Measurements from ENCODE around the gene DLST.

The DLST gene

DNA sequence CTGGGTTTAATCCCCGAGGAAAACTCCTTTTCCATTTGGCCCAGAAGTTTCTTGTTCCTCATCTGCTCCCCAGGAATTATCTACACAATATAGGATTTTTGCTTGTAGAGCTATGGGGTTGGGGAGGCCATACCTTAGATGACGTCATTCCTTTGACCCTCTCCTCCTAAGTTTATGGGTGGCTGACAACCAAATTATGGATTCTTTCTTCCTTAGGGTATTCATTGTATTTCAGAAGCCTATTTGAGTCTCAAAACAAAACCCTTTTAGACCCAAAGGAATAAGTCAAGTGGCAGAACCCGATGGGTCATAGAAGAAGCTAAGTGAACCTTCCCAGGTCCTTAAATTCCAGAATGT is 20.0 kb upstream of the DLST start:
- no peaks in the 10 kb centered on the region for H3K27me3 ChIP-seq (ENCODE audit: insufficient read depth, low read length)
- no peak overlapping the region for H4K12ac ChIP-seq (ENCODE audit: low read depth, low read length)
- no peak overlapping the region for H3K23ac ChIP-seq (ENCODE audit: low read length)
- no peak overlapping the region for H4K8ac ChIP-seq (ENCODE audit: low read depth, low read length)
- H3K14ac ChIP-seq (ENCODE audit: low read length): no peak overlapping the region
- no peak overlapping the region for H3K4me2 ChIP-seq (ENCODE audit: low read length)
- H2BK120ac ChIP-seq (ENCODE audit: insufficient read depth, low read length, poor library complexity): no peak overlapping the region
- no peaks in the 10 kb centered on the region for H3K79me2 ChIP-seq (ENCODE audit: control insufficient read depth, insufficient read depth, low read length, poor library complexity)
- no peak overlapping the region for H4K91ac ChIP-seq (ENCODE audit: low read depth, low read length)
- H3K4me3 ChIP-seq (ENCODE audit: low read depth, low read length): no peak overlapping the region
- no peak for DNase-seq
- no peak overlapping the region for H2BK5ac ChIP-seq (ENCODE audit: low read depth, low read length, poor library complexity)
- H3K79me1 ChIP-seq (ENCODE audit: low read length): no peaks in the 10 kb centered on the region
- no peak overlapping the region for H3K9ac ChIP-seq (ENCODE audit: low read length)
- no peak overlapping the region for H3K18ac ChIP-seq (ENCODE audit: low read length)
- H3K4ac ChIP-seq (ENCODE audit: low read depth, low read length): no peak overlapping the region
- no peak overlapping the region for H2BK12ac ChIP-seq (ENCODE audit: low read length)
- H2AK5ac ChIP-seq (ENCODE audit: low read length): no peak overlapping the region
- H3K27ac ChIP-seq (ENCODE audit: low read depth, low read length): no peak overlapping the region
- WGBS (ENCODE audit: extremely low coverage, insufficient coverage, insufficient read length): no CpG with 5 or more reads among the region's 3 CpGs
- H3K4me1 ChIP-seq (ENCODE audit: control insufficient read depth in 1 of 2, insufficient read depth in 2 of 2, low read length in 2 of 2): no peaks in the 10 kb centered on the region
- no peak overlapping the region for H2AFZ ChIP-seq (ENCODE audit: insufficient read depth, low read length, poor library complexity)
- H3K9me3 ChIP-seq (ENCODE audit: insufficient read depth, low read depth, low read length): no peaks in the 10 kb centered on the region
- H3K36me3 ChIP-seq (ENCODE audit: control insufficient read depth in 1 of 2, insufficient read depth in 2 of 2, low read length in 2 of 2): no peaks in the 10 kb centered on the region

DNA sequence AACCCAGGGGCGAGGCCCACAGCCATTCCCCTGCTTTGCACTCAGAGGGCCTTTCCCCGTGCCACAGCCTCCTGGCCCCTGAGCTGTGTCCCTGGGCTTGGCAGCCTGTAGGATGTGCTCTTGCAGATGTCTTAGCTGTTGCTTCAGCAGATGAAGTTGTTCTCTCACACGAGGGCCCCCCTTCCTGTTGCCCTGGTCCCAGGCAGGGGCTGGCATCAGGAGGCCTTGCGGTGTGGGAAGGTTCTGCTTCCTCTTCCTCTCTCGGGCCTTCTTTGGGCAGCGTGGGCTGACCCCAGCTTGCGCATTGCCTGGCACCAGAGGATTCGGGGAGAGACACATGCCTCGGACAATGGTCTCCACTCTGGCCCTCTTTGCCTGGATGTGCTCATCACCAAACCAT is 18.4 kb upstream of the DLST start:
- no peaks in the 10 kb centered on the region for H3K36me3 ChIP-seq (ENCODE audit: control insufficient read depth in 1 of 2, insufficient read depth in 2 of 2, low read length in 2 of 2)
- H2BK120ac ChIP-seq (ENCODE audit: insufficient read depth, low read length, poor library complexity): no peak overlapping the region
- no peak overlapping the region for H3K4ac ChIP-seq (ENCODE audit: low read depth, low read length)
- no peaks in the 10 kb centered on the region for H3K9me3 ChIP-seq (ENCODE audit: insufficient read depth, low read depth, low read length)
- H3K18ac ChIP-seq (ENCODE audit: low read length): no peak overlapping the region
- H3K27me3 ChIP-seq (ENCODE audit: insufficient read depth, low read length): no peaks in the 10 kb centered on the region
- H2BK5ac ChIP-seq (ENCODE audit: low read depth, low read length, poor library complexity): no peak overlapping the region
- H2BK12ac ChIP-seq (ENCODE audit: low read length): no peak overlapping the region
- no peak overlapping the region for H3K9ac ChIP-seq (ENCODE audit: low read length)
- no peak overlapping the region for H4K91ac ChIP-seq (ENCODE audit: low read depth, low read length)
- no peak overlapping the region for H3K4me2 ChIP-seq (ENCODE audit: low read length)
- no peak overlapping the region for H4K8ac ChIP-seq (ENCODE audit: low read depth, low read length)
- no peak overlapping the region for H4K12ac ChIP-seq (ENCODE audit: low read depth, low read length)
- H3K23ac ChIP-seq (ENCODE audit: low read length): no peak overlapping the region
- DNase-seq: no peak
- no peak overlapping the region for H3K4me3 ChIP-seq (ENCODE audit: low read depth, low read length)
- H3K27ac ChIP-seq (ENCODE audit: low read depth, low read length): no peak overlapping the region
- no peaks in the 10 kb centered on the region for H3K4me1 ChIP-seq (ENCODE audit: control insufficient read depth in 1 of 2, insufficient read depth in 2 of 2, low read length in 2 of 2)
- no peak overlapping the region for H2AFZ ChIP-seq (ENCODE audit: insufficient read depth, low read length, poor library complexity)
- H3K14ac ChIP-seq (ENCODE audit: low read length): no peak overlapping the region
- H2AK5ac ChIP-seq (ENCODE audit: low read length): no peak overlapping the region
- H3K79me2 ChIP-seq (ENCODE audit: control insufficient read depth, insufficient read depth, low read length, poor library complexity): no peaks in the 10 kb centered on the region
- H3K79me1 ChIP-seq (ENCODE audit: low read length): no peaks in the 10 kb centered on the region
- WGBS (ENCODE audit: extremely low coverage, insufficient coverage, insufficient read length): no CpG with 5 or more reads among the region's 9 CpGs

DNA sequence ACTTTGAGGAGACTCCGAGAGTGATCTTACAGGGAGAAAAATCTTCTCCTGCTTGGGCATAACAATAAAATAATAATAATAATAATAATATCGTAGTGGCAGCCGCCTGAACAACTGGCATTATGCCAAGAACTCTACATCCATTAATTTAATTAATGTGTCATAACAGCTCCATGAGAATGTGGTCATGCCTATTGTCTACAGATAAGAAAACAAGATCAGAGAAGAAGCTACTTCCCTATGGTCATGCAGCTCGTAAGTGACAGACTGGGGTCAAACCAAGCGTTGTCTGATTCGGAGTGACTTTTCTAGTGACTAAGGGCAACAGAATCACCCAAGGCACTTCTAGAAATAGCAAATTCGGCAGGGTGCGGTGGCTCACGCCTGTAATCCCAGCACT is 17.5 kb upstream of the DLST start:
- Histone ChIP-seq H3K23ac (ENCODE audit: low read length) (no peak overlapping the region), H3K4me3 (ENCODE audit: low read depth, low read length) (no peak overlapping the region), H3K27me3 (ENCODE audit: insufficient read depth, low read length) (no peaks in the 10 kb centered on the region), H4K8ac (ENCODE audit: low read depth, low read length) (no peak overlapping the region), H3K9ac (ENCODE audit: low read length) (no peak overlapping the region), H3K14ac (ENCODE audit: low read length) (no peak overlapping the region), H3K4me1 (ENCODE audit: control insufficient read depth in 1 of 2, insufficient read depth in 2 of 2, low read length in 2 of 2) (no peaks in the 10 kb centered on the region), H3K27ac (ENCODE audit: low read depth, low read length) (no peak overlapping the region), H2AK5ac (ENCODE audit: low read length) (no peak overlapping the region), H3K4ac (ENCODE audit: low read depth, low read length) (no peak overlapping the region), H4K91ac (ENCODE audit: low read depth, low read length) (no peak overlapping the region), H2BK5ac (ENCODE audit: low read depth, low read length, poor library complexity) (no peak overlapping the region), H2BK12ac (ENCODE audit: low read length) (no peak overlapping the region), H3K9me3 (ENCODE audit: insufficient read depth, low read depth, low read length) (no peaks in the 10 kb centered on the region), H2AFZ (ENCODE audit: insufficient read depth, low read length, poor library complexity) (no peak overlapping the region), H4K12ac (ENCODE audit: low read depth, low read length) (no peak overlapping the region), H3K79me1 (ENCODE audit: low read length) (no peaks in the 10 kb centered on the region), H3K36me3 (ENCODE audit: control insufficient read depth in 1 of 2, insufficient read depth in 2 of 2, low read length in 2 of 2) (no peaks in the 10 kb centered on the region), H3K79me2 (ENCODE audit: control insufficient read depth, insufficient read depth, low read length, poor library complexity) (no peaks in the 10 kb centered on the region), H3K4me2 (ENCODE audit: low read length) (no peak overlapping the region), H3K18ac (ENCODE audit: low read length) (no peak overlapping the region), H2BK120ac (ENCODE audit: insufficient read depth, low read length, poor library complexity) (no peak overlapping the region)
- WGBS (ENCODE audit: extremely low coverage, insufficient coverage, insufficient read length): no CpG with 5 or more reads among the region's 9 CpGs
- no peak for DNase-seq

DNA sequence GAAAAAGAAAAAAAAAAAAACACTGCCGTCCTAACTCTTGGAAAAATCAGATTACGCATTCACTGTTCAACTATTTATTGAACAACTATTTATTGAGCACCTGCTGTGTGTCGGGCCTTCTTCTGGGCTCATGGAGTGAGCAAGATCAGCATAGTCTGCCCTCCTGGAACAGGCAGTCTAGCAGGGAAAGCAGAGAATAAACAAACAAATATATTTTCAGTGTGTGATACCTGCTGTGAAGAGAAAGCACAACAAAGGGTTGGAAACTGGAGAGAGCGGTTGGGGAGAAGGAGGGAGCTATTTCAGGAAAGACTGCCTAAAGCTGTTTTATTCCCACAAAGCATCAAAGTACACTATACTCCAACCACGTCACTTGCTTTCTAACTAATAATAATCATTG is 16.6 kb upstream of the DLST start:
- Histone ChIP-seq H3K4me1 (ENCODE audit: control insufficient read depth in 1 of 2, insufficient read depth in 2 of 2, low read length in 2 of 2) (no peaks in the 10 kb centered on the region), H3K79me1 (ENCODE audit: low read length) (no peaks in the 10 kb centered on the region), H3K27ac (ENCODE audit: low read depth, low read length) (no peak overlapping the region), H4K91ac (ENCODE audit: low read depth, low read length) (no peak overlapping the region), H3K4ac (ENCODE audit: low read depth, low read length) (no peak overlapping the region), H3K4me3 (ENCODE audit: low read depth, low read length) (no peak overlapping the region), H3K14ac (ENCODE audit: low read length) (no peak overlapping the region), H2BK5ac (ENCODE audit: low read depth, low read length, poor library complexity) (no peak overlapping the region), H3K9ac (ENCODE audit: low read length) (no peak overlapping the region), H4K8ac (ENCODE audit: low read depth, low read length) (no peak overlapping the region), H3K36me3 (ENCODE audit: control insufficient read depth in 1 of 2, insufficient read depth in 2 of 2, low read length in 2 of 2) (no peaks in the 10 kb centered on the region), H4K12ac (ENCODE audit: low read depth, low read length) (no peak overlapping the region), H2AFZ (ENCODE audit: insufficient read depth, low read length, poor library complexity) (no peak overlapping the region), H3K23ac (ENCODE audit: low read length) (no peak overlapping the region), H3K9me3 (ENCODE audit: insufficient read depth, low read depth, low read length) (no peaks in the 10 kb centered on the region), H2AK5ac (ENCODE audit: low read length) (no peak overlapping the region), H3K79me2 (ENCODE audit: control insufficient read depth, insufficient read depth, low read length, poor library complexity) (no peaks in the 10 kb centered on the region), H3K18ac (ENCODE audit: low read length) (no peak overlapping the region), H3K4me2 (ENCODE audit: low read length) (no peak overlapping the region), H2BK12ac (ENCODE audit: low read length) (no peak overlapping the region), H2BK120ac (ENCODE audit: insufficient read depth, low read length, poor library complexity) (no peak overlapping the region), H3K27me3 (ENCODE audit: insufficient read depth, low read length) (no peaks in the 10 kb centered on the region)
- WGBS (ENCODE audit: extremely low coverage, insufficient coverage, insufficient read length): no CpG with 5 or more reads among the region's 5 CpGs
- no peak for DNase-seq
